Measurements from ENCODE around the gene DEPP1.

The DEPP1 gene

GRCh38 chr10:44990965-44991364 is 12.4 kb upstream of the DEPP1 start:
- Mint-ChIP-seq H3K9me3 (no peaks in the 10 kb centered on the region), H3K4me3 (no peak overlapping the region), H3K27me3 (peaks cover 0 to 22% of the 10 kb centered on the region in 2 donors), H3K27ac (no peak overlapping the region), H3K36me3 (ENCODE audit: insufficient read depth) (peaks cover 3% of the 10 kb centered on the region), H3K4me1 (ENCODE audit: low read depth in 2 of 2) (peaks cover 13 to 19% of the 10 kb centered on the region in 2 donors)
- DNase-seq (no peak), ATAC-seq (replicated peaks) (no peak)

DNA sequence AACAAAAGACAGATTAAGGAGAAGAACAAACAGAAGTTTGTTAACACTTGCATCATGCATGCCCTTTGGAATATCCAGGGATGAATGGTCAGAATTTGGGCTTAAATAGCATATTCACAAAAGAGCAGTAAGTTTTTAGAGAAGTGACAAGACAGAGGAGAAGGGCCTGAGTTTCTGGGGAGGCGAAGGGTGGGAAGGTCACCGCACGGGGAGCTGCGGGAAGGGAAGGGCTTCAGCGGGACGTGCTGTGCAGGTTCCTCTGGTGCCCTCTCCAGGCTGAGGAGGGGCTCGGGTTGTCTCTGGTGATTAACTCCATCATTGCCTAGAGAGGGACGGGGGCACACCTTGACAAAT is 11.7 kb upstream of the DEPP1 start:
- Mint-ChIP-seq H3K4me3 (no peak overlapping the region), H3K27me3 (peaks cover 0 to 22% of the 10 kb centered on the region in 2 donors), H3K4me1 (ENCODE audit: low read depth in 2 of 2) (peaks cover 7 to 13% of the 10 kb centered on the region in 2 donors), H3K36me3 (ENCODE audit: insufficient read depth) (peaks cover 3% of the 10 kb centered on the region), H3K27ac (no peak overlapping the region), H3K9me3 (no peaks in the 10 kb centered on the region)
- ATAC-seq (replicated peaks) (no peak), DNase-seq (no peak)

GRCh38 chr10:44989597-44990301 is 11.1 kb upstream of the DEPP1 start:
- peaks cover 2 to 9% of the 10 kb centered on the region in 2 donors for H3K4me1 Mint-ChIP-seq (ENCODE audit: low read depth in 2 of 2)
- H3K27me3 Mint-ChIP-seq: peaks cover 0 to 28% of the 10 kb centered on the region in 2 donors
- ATAC-seq (replicated peaks) (no peak), DNase-seq (no peak)
- H3K27ac Mint-ChIP-seq: no peak overlapping the region
- H3K4me3 Mint-ChIP-seq: no peak overlapping the region
- H3K9me3 Mint-ChIP-seq: no peaks in the 10 kb centered on the region
- peaks cover 3% of the 10 kb centered on the region for H3K36me3 Mint-ChIP-seq (ENCODE audit: insufficient read depth)

- no peak overlapping the region for H3K4me3 Mint-ChIP-seq
- H3K36me3 Mint-ChIP-seq (ENCODE audit: insufficient read depth): peaks cover 3% of the 10 kb centered on the region
- no peak overlapping the region for H3K27ac Mint-ChIP-seq
- ATAC-seq (replicated peaks) (no peak), DNase-seq (no peak)
- H3K9me3 Mint-ChIP-seq: no peaks in the 10 kb centered on the region
- peaks cover 0 to 34% of the 10 kb centered on the region in 2 donors for H3K27me3 Mint-ChIP-seq
- H3K4me1 Mint-ChIP-seq (ENCODE audit: low read depth in 2 of 2): peaks cover 0 to 4% of the 10 kb centered on the region in 2 donors
These were observed 10.5 kb upstream of the DEPP1 start for GRCh38 chr10:44988957-44989585.

- H3K27me3 Mint-ChIP-seq: peaks cover 0 to 34% of the 10 kb centered on the region in 2 donors
- DNase-seq (no peak), ATAC-seq (replicated peaks) (no peak)
- peaks cover 3% of the 10 kb centered on the region for H3K36me3 Mint-ChIP-seq (ENCODE audit: insufficient read depth)
- H3K27ac Mint-ChIP-seq: no peak overlapping the region
- no peaks in the 10 kb centered on the region for H3K4me1 Mint-ChIP-seq (ENCODE audit: low read depth in 2 of 2)
- no peaks in the 10 kb centered on the region for H3K9me3 Mint-ChIP-seq
- H3K4me3 Mint-ChIP-seq: no peak overlapping the region
These were observed 8.1 kb upstream of the DEPP1 start for GRCh38 chr10:44986670-44987069.

- peaks cover 0 to 34% of the 10 kb centered on the region in 2 donors for H3K27me3 Mint-ChIP-seq
- H3K36me3 Mint-ChIP-seq (ENCODE audit: insufficient read depth): peaks cover 3% of the 10 kb centered on the region
- no peaks in the 10 kb centered on the region for H3K9me3 Mint-ChIP-seq
- no peak for DNase-seq
- H3K4me3 Mint-ChIP-seq: no peak overlapping the region
- no peaks in the 10 kb centered on the region for H3K4me1 Mint-ChIP-seq (ENCODE audit: low read depth in 2 of 2)
- no peak overlapping the region for H3K27ac Mint-ChIP-seq
- ATAC-seq (replicated peaks): no peak
These were observed 7.6 kb upstream of the DEPP1 start for GRCh38 chr10:44986179-44986578.

GRCh38 chr10:44985175-44985681 is 6.6 kb upstream of the DEPP1 start:
- ATAC-seq (replicated peaks): no peak
- no peaks in the 10 kb centered on the region for H3K36me3 Mint-ChIP-seq (ENCODE audit: insufficient read depth)
- no peaks in the 10 kb centered on the region for H3K4me1 Mint-ChIP-seq (ENCODE audit: low read depth in 2 of 2)

GRCh38 chr10:44984671-44985101 is 6.1 kb upstream of the DEPP1 start:
- ATAC-seq (replicated peaks): no peak
- H3K9me3 Mint-ChIP-seq: no peaks in the 10 kb centered on the region
- DNase-seq: no peak
- H3K4me1 Mint-ChIP-seq (ENCODE audit: low read depth in 2 of 2): no peaks in the 10 kb centered on the region
- H3K27ac Mint-ChIP-seq: no peak overlapping the region
- H3K36me3 Mint-ChIP-seq (ENCODE audit: insufficient read depth): no peaks in the 10 kb centered on the region
- H3K4me3 Mint-ChIP-seq: no peak overlapping the region
- peaks cover 0 to 28% of the 10 kb centered on the region in 2 donors for H3K27me3 Mint-ChIP-seq

More at GRCh38 chr10:44985175-44985681, 6.6 kb upstream of the DEPP1 start:
- Mint-ChIP-seq H3K4me3 (no peak overlapping the region), H3K9me3 (no peaks in the 10 kb centered on the region), H3K27me3 (peaks cover 0 to 33% of the 10 kb centered on the region in 2 donors), H3K27ac (no peak overlapping the region)
- DNase-seq: no peak

GRCh38 chr10:44983895-44984278 is 5.3 kb upstream of the DEPP1 start:
- H3K27me3 Mint-ChIP-seq: peaks cover 0 to 20% of the 10 kb centered on the region in 2 donors
- H3K9me3 Mint-ChIP-seq: no peaks in the 10 kb centered on the region
- no peak for DNase-seq
- H3K27ac Mint-ChIP-seq: peak overlapping the region in 1 of 2 donors; percentile 66
- H3K4me3 Mint-ChIP-seq: no peak overlapping the region
- ATAC-seq (replicated peaks): no peak
- H3K36me3 Mint-ChIP-seq (ENCODE audit: insufficient read depth): no peaks in the 10 kb centered on the region
- no peaks in the 10 kb centered on the region for H3K4me1 Mint-ChIP-seq (ENCODE audit: low read depth in 2 of 2)

DNA sequence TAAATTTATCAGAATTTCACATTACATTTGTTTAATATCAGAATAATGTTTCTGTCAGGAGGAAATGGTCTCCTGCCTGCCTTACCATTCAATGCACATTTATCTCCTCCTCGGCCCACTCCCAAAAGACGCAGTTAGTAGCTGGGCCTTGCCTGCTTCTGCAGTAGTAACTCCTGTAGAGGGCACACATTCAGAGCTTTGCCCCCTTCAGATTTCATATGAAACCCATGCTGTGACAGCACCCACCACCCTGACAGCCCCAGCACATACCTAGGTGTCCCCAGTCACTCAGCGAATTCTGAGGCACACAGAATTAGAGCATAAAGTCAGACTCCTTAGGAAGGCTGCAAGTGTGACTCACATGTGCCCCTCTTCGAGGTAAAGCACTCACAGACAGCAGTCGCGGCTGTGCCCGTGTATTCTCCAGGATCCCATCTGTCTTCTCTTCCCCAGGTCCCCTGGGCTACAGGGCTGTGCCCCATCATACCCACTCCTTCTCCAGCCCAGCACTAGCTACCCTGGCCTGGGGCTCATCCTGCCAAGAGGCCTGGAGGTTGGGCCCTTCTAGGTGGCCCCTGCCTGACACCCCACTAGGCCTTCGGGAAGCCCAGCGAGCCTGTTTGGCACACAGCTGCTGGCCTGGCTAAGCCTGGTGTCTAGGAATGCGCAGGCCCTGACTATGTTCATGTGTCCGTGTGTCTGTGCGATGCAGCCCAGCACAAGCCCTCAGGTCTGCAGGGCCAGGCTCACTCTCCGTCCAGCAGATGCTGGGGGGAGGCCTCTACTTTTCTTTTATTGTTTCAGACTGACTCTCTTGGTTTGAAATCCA is 4.7 kb upstream of the DEPP1 start:
- H3K27me3 Mint-ChIP-seq: peaks cover 0 to 14% of the 10 kb centered on the region in 2 donors
- no peaks in the 10 kb centered on the region for H3K9me3 Mint-ChIP-seq
- peak overlapping the region in 1 of 2 donors; percentile 66 for H3K27ac Mint-ChIP-seq
- DNase-seq (no peak), ATAC-seq (replicated peaks) (no peak)
- no peaks in the 10 kb centered on the region for H3K4me1 Mint-ChIP-seq (ENCODE audit: low read depth in 2 of 2)
- H3K4me3 Mint-ChIP-seq: no peak overlapping the region
- no peaks in the 10 kb centered on the region for H3K36me3 Mint-ChIP-seq (ENCODE audit: insufficient read depth)

GRCh38 chr10:44982496-44982895 is 3.9 kb upstream of the DEPP1 start:
- Mint-ChIP-seq H3K36me3 (ENCODE audit: insufficient read depth) (no peaks in the 10 kb centered on the region), H3K27me3 (peaks cover 0 to 12% of the 10 kb centered on the region in 2 donors), H3K4me3 (no peak overlapping the region), H3K9me3 (no peaks in the 10 kb centered on the region), H3K4me1 (ENCODE audit: low read depth in 2 of 2) (no peaks in the 10 kb centered on the region), H3K27ac (no peak overlapping the region)
- ATAC-seq (replicated peaks) (no peak), DNase-seq (no peak)

DNA sequence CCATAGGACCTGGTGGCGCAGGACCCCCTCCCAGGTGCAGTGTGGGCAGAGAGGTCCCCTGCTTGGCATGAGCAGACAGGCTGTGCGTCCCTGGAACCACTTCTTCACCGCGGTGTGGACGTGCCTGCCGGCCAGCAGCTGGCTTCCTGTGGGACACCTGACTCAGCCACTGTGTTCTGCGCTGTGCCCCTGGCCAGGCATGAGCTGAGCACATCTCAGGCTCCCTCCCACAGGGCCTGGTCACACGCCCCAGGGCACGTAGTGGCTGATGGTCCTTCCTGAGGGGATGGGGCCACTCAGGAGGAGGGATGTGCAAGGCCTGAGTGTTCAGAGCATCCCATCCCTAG is 3.5 kb upstream of the DEPP1 start:
- Mint-ChIP-seq H3K4me3 (no peak overlapping the region), H3K27ac (no peak overlapping the region), H3K4me1 (ENCODE audit: low read depth in 2 of 2) (no peaks in the 10 kb centered on the region), H3K36me3 (ENCODE audit: insufficient read depth) (no peaks in the 10 kb centered on the region), H3K9me3 (no peaks in the 10 kb centered on the region), H3K27me3 (peaks cover 0 to 12% of the 10 kb centered on the region in 2 donors)
- DNase-seq: no peak
- no peak for ATAC-seq (replicated peaks)

DNA sequence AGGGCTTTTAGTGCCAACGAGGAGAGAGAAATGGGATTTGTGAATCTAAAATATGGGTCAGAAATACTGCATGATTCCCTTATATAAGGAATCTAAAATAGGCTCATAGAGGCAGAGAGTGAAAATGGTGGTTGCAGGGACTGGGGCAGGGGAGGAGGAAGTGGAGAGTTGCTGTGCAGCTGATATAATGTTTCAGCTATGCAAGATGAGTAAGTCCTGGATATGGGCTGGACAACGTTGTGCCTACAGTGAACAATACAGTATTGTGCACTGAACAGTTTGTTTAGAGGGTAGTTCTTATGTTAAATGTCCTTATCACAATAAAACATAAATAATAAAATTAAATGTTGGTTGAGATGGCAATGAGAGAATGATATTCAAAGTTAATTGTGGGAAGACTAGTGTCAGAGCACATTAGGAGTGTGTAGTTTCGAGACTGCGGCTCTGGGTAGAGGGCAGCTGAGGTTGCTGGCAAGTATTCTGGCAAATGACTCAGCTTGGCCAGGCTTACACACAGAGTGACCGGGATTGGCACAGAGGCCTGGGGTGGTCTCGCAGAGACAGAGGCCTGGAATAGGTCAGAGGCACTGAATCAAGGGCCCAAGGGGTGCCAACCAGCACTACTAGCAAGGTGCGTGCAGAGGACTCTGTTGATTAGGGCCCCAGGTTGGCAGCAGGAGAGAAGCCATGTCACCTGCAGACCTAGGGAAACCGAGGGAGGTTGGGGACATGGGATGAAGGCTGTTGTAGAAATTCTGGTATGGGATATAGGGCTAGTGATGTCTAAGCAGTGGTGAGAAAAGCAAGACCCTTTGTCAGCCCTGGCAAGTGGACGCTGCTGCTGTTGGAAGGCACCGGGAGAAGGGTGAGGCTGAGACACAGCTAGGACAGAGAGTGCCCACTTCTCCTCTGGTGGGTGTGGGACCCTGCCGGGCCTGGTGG is 2.8 kb upstream of the DEPP1 start:
- Mint-ChIP-seq H3K9me3 (no peaks in the 10 kb centered on the region), H3K4me1 (ENCODE audit: low read depth in 2 of 2) (no peaks in the 10 kb centered on the region), H3K27me3 (peaks cover 0 to 12% of the 10 kb centered on the region in 2 donors), H3K4me3 (no peak overlapping the region), H3K36me3 (ENCODE audit: insufficient read depth) (no peaks in the 10 kb centered on the region), H3K27ac (peak overlapping the region in 1 of 2 donors; percentile 2)
- ATAC-seq (replicated peaks) (no peak), DNase-seq (no peak)

Data from effector memory CD8-positive, alpha-beta T cell (primary cell).